Activated CD4-positive, alpha-beta T cell treated with anti-CD3 and anti-CD28 coated beads, Interleukin-2, amount 50 U/mL, for 24 hours (primary cell): ENCODE data around the gene TPCN2.
"Not testable (repeated sequence)": the region's sequence is repeated elsewhere in the genome, so short reads cannot be mapped to it uniquely, and the experiment has no call there.

Experiments used
- DNase-seq, 2 donors: peaks; one replicate each; pipeline ENCODE4 v3.0.0-alpha.2; 2020; ENCODE audit warnings: low read depth in 1 of 2, low spot score in 1 of 2

The TPCN2 gene

DNA sequence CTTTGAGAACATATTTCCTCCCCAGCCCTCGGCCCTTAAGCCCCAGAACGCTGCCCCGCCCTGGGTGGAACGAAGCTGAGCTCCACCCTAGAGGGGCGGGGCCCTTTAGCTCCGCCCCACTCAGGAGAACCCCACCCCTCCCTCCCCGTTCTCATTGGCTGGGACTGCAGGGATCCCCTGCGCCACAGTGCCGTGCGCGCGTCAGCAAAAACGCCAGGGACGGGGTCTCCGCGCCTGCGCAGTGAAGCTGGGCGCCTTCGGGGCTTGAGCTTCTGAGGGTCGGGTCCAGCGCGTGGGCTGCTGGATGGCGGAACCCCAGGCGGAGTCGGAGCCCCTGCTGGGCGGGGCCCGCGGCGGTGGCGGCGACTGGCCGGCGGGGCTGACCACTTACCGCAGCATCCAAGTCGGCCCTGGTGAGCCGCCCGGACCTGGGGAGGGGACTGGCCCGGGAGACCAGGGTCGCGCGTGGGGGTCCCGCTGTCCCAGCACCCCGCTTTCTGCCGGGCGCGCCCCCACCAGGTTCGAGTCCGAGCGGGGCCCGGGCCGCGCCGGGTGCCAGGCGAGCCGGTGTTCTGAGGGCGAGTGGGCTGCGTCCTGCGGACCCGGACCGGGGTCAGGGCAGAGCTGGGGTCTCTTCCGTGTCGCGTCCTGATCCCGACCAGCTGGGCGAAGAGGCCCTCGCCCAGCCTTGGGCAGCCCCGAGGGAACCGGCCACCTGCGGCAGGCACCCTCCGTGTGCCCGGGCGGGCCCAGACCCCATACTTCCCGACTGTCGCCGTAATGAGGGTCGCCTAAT, at the start of gene TPCN2:
TPCN2 (plus strand) TSS at position 239 of the 796 bp plus-strand sequence; CDS start at position 305, 66 bp downstream.
- DNase-seq: peak; percentile 75 to 84

DNA sequence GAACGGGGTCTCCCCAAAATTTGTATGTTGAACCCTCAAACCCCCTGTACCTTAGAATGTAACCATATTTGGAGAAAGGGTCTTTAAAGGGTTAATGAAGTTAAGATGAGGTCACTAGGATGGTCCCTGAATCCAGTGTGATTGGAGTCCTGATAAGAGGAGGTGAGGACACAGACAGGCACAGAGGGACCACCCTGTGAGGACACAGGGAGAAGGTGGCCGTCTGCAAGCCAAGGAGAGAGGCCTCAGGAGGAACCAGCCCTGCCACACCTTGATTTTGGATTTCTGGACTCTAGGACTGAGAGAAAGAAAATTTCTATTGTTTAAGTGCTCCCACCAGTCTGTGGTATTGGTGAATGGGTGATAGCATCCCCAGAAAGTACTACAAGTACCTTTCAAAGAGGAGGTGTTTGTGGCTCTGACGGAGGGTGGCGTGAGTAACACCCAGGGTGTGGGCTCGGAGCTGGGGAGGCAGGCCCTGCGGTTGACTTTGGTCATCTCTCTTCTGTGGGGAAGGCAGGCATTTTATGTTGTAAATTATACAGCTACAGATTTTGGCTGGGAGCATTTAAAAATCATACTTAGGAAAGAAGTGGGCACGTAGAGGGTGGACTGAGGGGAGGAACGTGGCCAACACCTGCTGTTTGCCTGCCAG, 49.5 kb upstream of the TPCN2 start:
- no peak for DNase-seq

DNA sequence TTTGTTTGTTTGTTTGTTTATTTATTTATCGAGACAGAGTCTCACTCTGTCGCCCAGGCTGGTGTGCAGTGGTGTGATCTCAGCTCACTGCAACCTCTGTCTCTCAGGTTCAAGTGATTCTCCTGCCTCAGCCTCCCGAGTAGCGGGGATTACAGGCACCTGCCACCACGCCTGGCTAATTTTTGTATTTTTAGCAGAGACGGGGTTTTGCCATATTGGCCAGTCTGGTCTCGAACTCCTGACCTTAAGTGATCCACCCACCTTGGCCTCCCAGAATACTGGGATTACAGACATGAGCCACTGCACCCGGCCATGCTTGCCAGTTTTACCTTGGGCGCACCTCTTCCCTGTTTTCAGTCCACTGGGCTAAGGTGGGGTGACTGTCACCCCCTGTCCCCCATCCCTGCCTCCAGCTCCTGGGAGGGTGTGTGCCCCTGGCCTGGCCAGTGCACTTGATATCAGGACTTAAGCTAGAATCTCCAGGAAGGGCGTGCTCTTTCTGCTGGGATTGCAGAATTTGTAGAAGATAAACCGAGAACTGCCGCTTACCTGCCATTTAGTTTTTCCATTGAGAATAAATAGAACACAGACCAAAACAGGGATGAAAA, 48.9 kb upstream of the TPCN2 start:
- not testable (repeated sequence) for DNase-seq

DNA sequence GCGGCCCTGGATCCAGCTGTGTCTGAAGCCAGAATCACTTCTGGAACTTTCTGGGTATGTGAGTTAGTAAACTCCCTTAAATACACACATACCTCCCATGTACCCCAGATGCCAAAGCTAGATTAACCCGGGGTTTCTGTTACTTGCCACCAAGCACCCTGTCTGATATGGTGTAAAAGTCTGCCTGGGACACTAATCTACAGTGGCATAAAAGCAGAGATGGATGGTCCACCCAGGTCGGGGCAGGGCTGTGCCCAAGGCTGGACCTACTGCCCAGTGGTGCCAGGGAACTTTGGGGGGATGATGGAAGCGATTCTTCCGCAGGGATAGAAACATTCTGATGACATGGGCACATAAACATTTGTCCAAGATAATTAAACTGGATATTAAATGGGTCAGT, 48.3 kb upstream of the TPCN2 start:
- no peak for DNase-seq

DNA sequence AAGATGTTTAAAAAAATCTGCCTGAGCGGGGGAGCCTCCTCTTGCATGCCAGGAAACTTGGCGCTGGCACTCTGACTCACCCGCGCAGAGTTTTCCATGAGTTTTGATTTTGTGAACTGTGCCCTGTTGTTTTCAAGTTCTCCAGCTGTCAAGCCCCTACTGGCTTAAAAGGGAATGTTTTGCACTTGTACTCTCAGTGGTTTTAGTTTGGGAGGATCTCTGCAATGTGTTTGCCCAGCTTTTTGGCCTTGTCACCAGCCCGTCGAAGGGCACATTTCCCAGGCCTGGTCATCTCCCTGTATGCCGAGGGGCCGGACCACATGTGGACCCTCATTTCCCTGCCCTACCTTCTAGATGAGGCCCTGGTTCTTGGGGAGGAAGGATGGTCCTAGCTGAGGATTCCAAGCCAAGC, 47.9 kb upstream of the TPCN2 start:
- DNase-seq: no peak

DNA sequence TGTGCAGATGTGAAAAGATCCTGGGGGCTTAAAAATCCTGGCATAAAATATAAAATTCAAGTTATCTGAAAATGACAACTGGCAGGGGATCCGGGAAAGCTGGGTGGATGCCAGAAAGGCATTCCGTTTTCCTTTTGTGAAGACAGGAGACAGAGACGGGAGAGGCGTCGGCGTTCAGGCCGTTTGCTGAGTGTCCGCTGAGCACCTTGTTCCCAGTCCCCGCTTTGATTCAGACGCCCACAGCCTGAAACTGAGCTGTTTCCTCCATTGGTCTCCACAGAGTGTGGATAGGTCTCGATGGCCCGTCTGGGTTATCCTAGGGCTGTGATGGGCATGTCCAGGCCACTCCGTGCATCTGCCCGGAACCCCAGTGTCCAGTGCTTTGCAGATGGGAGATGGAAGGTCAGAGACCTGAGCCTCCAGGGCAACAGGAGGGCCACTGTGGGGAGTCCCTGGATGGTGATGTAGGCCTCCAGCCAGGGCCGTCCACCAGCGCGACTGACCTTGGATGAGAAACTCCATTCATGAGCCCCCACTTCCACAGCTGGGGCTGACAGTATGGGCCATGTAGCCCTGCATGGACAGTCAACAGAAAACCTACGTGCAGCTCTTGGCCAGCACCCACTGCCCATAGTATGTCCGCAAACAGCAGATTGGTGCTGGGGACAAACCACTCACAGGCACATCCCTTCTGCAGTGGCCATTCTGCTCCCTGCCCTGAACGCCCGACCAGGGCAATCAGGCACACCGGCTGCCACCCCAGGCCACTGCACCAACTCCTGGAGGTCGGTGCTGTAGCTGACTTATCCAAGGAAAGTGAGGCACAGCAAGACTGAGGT, 47.3 kb upstream of the TPCN2 start:
- DNase-seq: no peak

DNA sequence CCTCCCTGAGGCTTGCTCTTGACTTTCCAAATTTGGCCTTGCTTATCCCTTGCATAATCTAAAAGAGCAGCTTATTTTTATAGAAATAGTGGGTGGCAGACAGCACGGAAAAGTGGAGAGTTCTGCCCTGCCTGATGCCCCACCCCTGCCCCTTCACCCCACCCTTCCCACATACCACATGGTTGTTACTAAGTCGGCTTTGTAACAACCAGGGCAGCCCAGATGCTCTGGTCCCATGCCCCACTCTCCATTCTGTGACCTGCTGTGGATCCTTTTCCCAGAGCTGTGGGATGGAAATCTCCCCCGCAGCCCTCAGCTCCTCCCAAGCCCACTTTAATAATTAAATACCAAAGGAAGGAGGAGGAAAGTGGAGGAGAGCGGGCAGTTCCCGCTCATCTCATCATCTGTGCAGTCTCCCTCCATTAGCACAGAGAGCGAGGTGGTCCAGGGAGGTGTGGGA, 46.6 kb upstream of the TPCN2 start:
- DNase-seq: no peak

DNA sequence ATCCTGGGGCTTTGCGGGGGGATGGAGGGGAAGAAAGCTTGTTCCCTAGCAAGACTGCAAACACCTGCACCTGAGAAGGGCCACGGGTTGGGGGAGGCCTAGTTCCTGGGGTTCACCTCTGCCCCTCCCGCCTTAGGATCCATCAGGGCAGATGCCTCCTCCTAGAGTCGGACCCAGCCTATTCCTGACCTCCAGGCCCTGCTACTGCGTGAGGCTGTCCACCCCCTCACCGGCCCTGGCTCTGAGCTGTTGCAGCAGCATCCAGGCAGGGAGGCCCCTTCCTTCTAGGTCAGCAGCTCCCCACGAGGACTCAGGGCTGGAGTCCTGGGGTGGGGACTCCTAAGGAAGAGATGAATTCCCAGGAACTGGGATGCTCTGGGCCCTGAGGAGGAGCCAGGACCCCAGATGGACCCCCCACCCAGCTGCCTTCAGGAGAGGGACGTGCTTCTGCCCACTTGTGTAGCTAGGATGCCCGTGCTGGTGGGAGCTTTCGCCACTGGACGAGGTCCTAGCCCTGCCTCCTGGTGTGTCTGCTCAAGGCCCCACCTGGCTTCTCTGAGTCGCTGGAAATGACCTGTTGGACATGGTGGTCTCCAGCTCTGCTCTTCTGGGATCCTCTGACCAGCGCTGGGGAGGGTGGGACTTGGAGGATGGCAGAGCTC, 46.0 kb upstream of the TPCN2 start:
- DNase-seq: no peak

DNA sequence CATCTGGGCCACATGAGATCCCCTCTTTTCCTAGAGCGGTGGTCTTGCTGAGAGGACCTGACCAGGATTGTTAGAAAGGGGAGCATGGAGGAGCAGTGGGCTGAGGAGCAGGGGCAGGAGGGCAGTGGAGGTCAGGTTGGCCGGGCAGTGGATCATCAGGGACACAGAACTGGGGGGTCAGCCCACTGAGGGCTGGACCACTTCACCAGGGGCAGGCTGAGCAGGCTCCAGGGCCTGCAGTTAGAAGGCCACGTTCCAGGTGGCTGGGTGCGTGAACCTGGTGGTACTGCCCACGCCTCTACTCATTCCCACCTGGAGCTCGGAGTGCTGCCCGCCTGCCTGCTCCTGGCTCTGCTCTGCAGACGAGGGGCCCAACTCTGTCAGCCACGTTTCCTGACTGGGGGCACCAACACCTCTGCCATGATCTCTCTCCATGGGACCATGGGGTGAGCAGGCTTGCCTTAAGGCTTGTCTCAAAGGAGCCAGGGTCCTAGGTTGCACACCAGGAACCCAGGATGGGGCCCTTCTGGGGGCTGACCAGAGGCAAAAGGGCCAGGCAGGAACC, 45.3 kb upstream of the TPCN2 start:
- no peak for DNase-seq

DNA sequence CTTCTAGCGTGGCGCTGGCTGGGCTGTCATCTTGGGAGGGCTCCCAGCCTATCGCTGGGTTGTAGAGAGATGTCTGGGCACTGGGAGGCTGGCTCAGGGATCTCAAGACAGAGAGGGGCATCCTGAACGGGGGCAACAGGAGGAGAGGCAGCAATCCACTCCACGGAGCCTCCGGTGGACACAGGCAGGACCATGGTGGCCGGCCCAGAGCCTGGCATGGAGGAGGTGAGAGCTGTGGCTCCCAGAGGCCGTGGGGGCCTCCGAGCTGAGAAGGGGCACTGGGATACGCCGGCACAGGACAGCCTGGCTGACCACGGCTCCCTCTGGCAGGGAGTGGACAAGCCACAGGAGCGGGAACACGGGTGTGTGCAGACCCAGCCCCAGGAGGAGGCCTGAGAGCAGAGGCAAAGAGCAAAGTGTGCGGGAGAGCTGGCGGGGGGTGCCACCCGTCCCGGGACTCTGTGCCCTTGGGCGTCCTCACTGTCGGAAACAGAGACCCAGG, 44.8 kb upstream of the TPCN2 start:
- no peak for DNase-seq

DNA sequence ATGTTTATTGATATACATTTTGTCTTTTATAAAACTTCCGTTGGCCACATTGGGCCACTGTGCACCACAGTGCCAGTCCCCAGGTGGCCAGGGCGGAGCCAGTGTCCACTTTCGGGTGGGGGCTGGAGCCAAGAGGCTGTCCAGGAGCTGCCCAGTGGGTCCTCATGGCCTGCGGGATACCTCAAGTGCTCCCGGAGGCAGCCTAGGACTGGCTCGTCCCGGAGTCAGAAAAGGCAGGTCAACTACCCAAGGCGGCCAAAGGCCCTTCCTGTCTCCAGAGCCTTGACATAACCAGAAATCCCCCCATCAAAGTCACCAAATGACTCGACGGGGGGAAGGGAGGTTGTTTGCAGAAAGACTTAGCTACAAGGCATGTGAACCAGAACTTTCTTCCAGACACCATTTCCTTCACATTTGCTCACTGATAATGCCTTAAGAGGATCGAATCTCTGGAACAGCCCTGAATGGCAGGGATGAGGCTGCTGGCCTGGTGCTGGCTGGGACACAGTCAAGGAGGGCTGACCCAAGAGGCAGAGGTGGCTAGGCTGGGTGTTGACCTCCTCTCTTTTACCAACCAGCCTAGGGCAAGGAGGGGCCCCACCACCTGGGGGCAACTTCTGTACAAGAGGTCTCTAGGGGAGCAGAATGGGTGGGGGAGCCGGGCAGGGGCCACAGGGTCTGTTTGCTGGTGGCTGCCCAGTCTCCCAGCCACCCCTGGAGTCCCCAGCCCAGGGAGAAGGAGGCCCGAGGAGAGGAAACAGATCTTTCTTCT, 44.1 kb upstream of the TPCN2 start:
- no peak for DNase-seq

DNA sequence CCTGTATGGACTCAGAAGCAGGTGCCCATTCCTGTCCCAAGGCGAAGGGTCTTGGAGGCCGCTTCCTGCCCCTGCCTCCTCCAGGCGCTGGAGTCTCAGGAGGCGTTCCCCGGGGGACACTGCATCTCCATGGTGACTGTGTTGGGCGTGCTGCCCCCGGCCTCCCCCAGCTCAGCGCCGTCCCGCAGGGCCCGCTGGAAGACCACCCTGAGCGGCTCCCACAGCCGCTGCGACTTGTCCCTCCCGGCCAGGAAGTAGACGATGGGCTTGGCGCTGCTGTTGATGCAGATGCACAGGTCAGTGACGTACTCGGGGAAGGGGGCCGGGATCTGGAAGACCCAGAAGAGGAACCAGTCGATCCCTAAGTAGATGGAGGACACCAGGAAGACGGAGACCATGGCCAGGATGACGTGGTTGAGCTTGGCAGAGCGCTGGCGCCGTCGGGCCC, 43.5 kb upstream of the TPCN2 start:
- DNase-seq: no peak

DNA sequence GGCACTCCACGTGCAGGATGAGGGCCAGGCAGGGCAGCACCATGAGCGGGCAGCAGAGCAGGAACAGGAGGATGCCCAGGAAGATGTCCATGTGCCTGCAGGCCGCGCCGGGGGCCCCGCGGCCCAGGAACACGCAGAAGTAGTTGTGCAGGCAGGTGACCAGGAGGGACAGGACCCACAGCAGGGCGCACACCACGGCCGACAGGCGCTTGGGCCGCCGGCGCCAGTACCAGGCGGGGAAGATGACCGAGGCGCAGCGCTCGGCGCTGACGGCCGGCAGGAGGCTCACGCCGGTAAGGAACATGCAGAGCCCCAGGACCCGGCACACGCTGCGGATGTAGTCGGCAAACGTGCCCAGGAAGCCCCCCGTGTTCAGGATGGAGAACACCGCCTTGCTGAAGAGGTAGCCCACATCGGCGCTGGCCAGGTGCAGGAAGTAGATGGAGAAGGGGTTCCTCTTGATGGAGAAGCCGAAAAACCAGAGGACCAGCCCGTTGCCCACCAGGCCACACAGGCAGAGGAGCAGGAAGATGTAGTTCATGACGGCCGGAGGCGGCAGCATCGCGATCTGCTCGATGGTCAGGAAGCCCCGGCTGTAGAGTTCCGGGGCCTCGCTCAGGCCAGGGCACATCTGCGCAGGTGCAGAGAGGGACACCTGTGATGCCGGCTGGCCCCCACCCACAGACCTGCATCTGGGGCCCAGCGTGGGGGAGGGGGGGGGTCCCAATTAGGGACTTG, 42.9 kb upstream of the TPCN2 start:
- no peak for DNase-seq

DNA sequence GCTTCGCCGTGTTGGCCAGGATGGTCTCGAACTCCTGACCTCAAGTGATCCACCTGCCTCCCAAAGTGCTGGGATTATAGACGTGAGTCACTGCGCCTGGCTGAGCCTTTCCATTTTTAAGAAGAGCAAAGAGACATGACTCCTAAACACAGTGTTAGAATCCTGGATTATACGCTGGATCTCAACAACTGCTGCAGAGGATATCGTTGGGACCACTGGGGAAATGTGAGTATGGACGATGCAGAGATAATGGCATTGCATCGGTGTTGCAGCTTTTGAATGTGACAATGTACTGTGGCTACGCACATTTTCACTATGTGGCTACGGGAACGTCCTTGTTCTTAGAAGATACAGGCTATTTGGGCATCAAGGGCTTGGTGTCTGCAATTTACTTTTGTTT, 41.9 kb upstream of the TPCN2 start:
- no peak for DNase-seq

DNA sequence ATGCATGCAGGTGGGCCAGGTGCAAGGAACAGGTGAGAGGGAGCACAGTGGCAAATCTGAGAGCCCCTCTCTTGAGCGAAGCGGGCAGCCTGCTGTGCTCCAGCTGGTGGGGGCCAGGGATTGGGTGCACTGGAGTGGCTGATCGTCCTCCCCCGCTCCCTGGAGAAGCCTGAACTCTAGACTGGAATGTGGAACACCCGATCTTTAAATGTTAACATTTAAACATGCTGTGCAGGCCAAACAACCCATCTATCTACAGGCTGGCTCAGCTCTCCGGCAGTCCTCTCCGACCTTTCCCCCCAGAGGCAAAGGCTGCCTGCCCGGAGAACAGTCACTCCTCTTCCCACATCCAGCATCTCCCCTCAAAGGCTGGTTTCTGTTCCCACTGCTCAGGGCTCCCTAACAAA, 40.8 kb upstream of the TPCN2 start:
- no peak for DNase-seq

DNA sequence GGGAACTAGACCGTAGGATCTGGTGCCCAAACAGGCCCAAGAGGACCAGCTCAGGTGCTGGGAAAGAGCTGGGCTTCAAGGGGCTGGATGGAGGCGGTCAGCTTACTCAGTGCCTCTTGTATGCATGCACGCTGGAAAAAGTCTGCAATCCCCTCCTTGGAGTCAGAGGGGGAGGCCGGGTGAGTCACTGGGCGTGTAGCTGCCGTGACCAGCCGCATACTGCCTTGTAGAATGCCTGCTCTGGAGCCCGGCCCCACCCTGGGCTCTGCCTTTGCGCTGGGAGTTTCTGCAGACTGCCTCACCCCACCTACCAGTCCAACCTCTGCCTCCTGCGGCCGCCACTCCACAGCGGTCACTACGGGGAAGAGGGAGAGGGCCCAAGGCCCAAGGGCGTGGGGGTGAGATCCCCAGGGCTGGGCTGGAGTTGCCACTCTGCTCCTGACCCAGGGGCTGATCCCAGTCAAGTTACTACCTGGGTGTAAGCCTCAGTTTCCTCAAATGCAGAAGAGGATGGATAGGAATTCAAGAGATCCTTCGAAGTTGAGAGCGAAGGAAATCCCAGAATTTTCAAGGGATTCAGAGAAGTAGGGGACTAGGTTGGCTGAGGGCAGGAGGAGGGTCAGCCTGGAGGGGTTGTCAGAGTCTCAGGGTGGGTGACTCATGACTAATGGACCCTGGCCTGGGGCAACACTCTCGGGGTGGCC, 39.8 kb upstream of the TPCN2 start:
- no peak for DNase-seq

DNA sequence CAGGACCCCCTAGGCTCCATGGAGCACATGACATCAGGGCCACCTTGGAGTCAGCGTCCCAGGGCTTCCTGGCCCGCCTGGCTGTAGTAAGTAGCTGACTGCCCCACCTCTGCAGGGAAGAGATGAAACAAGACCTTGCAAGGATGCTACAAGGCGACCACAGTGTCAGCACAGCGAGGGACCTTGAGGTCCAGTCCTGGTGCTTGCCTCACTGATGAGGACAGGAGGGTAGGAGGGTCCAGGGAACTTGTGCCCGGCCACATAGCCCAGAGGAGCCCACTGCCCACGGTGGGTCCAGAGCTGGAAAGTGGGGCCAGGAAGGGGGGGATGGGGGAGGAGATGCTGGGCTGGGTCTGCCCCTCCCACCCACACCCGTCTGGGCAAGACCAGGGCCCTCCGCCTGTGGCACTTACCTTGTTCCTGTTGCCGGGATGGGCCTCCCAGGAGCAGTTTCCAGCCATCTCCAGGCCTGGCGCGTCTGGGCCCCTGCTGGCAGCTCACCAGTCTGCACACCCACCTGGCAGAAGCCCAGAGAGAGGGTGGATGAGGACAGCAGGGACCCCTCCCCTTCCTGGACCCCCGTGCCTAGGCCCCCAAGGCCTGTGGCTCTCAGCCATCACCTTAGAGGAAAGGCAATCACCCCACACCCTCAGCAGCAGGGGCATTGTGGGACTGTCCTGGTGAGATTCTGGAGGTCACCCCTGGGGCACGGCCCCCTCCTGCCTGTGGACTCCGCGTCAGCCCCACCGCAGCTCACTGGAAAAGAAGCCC, 39.1 kb upstream of the TPCN2 start:
- no peak for DNase-seq
